ENCODE data around the gene ASB2.

Gene ASB2

DNA sequence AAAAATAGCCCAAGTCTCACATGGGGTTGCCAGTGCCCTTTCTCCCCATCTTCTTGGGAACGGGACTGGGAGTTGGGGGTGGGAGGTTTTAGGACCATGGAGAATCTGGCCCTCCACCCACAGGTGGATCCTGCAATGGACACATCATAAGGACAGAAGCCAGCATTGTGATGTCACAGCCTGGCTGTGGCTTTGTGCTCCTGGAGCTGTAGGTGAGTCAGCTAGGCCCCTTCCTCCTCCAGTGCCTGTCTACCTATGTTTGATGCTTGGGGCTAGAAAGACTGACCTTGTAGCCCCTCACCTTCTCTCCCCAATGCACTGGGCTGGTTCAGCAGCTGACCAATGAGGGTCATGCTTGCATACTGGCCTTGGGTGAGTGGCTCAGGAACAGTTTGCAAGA, 20.7 kb upstream of the ASB2 start, which contains the start of gene CCDC197:
TSS of gene CCDC197 (plus strand) at position 220 of the 400 bp plus-strand sequence. CDS start 831 bp downstream, outside the sequence.
- no peak for DNase-seq (ENCODE audit: low read depth)
- no peak within 1 kb of the TSS for H3K4me3 ChIP-seq (ENCODE audit: low read depth, low read length)
- TF ChIP-seq, protein P1, sequence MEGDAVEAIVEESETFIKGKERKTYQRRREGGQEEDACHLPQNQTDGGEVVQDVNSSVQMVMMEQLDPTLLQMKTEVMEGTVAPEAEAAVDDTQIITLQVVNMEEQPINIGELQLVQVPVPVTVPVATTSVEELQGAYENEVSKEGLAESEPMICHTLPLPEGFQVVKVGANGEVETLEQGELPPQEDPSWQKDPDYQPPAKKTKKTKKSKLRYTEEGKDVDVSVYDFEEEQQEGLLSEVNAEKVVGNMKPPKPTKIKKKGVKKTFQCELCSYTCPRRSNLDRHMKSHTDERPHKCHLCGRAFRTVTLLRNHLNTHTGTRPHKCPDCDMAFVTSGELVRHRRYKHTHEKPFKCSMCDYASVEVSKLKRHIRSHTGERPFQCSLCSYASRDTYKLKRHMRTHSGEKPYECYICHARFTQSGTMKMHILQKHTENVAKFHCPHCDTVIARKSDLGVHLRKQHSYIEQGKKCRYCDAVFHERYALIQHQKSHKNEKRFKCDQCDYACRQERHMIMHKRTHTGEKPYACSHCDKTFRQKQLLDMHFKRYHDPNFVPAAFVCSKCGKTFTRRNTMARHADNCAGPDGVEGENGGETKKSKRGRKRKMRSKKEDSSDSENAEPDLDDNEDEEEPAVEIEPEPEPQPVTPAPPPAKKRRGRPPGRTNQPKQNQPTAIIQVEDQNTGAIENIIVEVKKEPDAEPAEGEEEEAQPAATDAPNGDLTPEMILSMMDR (IDR thresholded peaks at IDR 0.05; ENCODE audit: control insufficient read depth, extremely low read depth, insufficient read depth): no peak

- TF ChIP-seq, protein P1 (IDR thresholded peaks at IDR 0.05; ENCODE audit: control insufficient read depth, extremely low read depth, insufficient read depth): no peak
- DNase-seq (ENCODE audit: low read depth): no peak
- H3K4me3 ChIP-seq (ENCODE audit: low read depth, low read length): no peak overlapping the region
These were observed 19.8 kb upstream of the ASB2 start for GRCh38 chr14:93996130-93996695.

DNA sequence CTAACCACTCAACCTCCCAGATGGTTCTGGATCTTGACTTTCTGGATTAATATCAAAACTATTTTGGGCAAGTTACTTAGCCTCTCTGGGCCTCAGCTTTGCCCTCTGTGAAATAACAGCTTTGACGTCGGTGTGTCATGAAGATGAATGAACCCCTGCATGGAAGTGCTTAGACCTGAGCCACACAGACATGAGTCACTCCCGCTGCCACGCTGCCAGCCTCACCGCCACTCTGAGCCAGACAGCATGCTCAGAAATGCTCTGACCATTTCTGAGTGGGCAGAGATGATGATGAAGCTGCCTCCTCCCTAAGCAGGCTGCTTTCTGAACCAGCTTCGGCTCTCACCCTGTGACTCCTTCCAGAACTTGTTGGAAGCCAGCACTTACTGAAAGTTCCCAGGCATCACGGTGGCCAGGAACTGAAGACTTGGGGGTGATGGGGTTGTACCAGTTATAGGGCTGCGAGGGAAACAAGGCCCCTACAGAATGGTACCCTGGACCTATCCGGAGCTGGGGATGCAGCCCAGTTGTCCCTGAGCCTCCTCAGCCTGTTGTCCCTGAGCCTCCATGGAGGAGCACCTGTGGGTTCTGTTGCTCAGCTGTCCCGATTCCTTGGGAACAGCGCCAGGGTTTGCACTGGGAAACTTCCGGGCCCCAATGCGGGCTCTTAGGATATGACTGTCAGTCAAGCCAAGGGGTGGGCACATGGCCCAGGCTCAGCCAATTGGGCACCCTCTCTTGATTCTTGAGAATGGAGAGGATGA, 18.7 kb upstream of the ASB2 start:
- TF ChIP-seq, protein P1 (IDR thresholded peaks at IDR 0.05; ENCODE audit: control insufficient read depth, extremely low read depth, insufficient read depth): no peak
- no peak overlapping the region for H3K4me3 ChIP-seq (ENCODE audit: low read depth, low read length)
- no peak for DNase-seq (ENCODE audit: low read depth)

- DNase-seq (ENCODE audit: low read depth): no peak
- TF ChIP-seq, protein P1 (IDR thresholded peaks at IDR 0.05; ENCODE audit: control insufficient read depth, extremely low read depth, insufficient read depth): no peak
- H3K4me3 ChIP-seq (ENCODE audit: low read depth, low read length): no peak overlapping the region
These were observed 17.0 kb upstream of the ASB2 start for GRCh38 chr14:93993382-93993781.

GRCh38 chr14:93991649-93992048, 15.3 kb upstream of the ASB2 start:
- no peak overlapping the region for H3K4me3 ChIP-seq (ENCODE audit: low read depth, low read length)
- no peak for DNase-seq (ENCODE audit: low read depth)
- TF ChIP-seq, protein P1 (IDR thresholded peaks at IDR 0.05; ENCODE audit: control insufficient read depth, extremely low read depth, insufficient read depth): no peak

DNA sequence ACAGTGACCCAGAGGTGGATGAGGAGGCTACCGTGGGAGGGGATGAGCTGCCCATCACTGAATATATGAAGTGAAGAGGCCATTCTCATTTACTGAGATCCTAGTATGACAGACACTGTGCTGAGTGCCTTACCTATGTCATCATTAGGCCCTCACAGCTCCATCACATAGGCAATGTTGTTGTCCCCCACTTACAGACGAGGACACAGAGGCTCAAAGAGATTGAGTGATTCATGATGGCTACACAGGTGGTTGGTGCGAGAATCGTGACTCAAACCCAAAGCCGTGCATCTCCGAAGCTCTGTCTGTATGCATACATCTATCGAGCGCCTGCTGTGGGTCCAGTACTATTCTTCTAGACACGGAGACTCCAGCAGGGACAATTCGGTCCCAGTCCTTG, 14.8 kb upstream of the ASB2 start:
- no peak overlapping the region for H3K4me3 ChIP-seq (ENCODE audit: low read depth, low read length)
- no peak for DNase-seq (ENCODE audit: low read depth)
- TF ChIP-seq, protein P1 (IDR thresholded peaks at IDR 0.05; ENCODE audit: control insufficient read depth, extremely low read depth, insufficient read depth): no peak

Data from LNCaP clone FGC (cell line).